VCaP (cell line): ENCODE results near the gene CETP.

Source experiments
- H3K27ac ChIP-seq: fragments of 450-650 bp; 2 replicates; pipeline ENCODE4 v1.5.1; 2017
- CTCF ChIP-seq: fragments of 450-650 bp; conservative IDR thresholded peaks from 2 replicates; pipeline ENCODE4 v1.5.1; 2017; ENCODE audit warnings: mild to moderate bottlenecking, moderate library complexity

CETP gene

GRCh38 chr16:56938664-56939513 lies 22.9 kb upstream of the CETP start:
- H3K27ac ChIP-seq: no peak overlapping the region
- no peak for TF ChIP-seq CTCF

GRCh38 chr16:56939801-56940200 lies 21.9 kb upstream of the CETP start:
- no peak for TF ChIP-seq CTCF
- no peak overlapping the region for H3K27ac ChIP-seq

GRCh38 chr16:56941092-56941491 lies 20.7 kb upstream of the CETP start:
- H3K27ac ChIP-seq: no peak overlapping the region
- TF ChIP-seq CTCF: no peak

- no peak overlapping the region for H3K27ac ChIP-seq
- no peak for TF ChIP-seq CTCF
These were observed 19.9 kb upstream of the CETP start for GRCh38 chr16:56941856-56942331.

- TF ChIP-seq CTCF: no peak
- no peak overlapping the region for H3K27ac ChIP-seq
These were observed 17.9 kb upstream of the CETP start for GRCh38 chr16:56943761-56944375.

GRCh38 chr16:56944954-56945839 lies 16.6 kb upstream of the CETP start:
- TF ChIP-seq CTCF: no peak
- no peak overlapping the region for H3K27ac ChIP-seq
